ENCODE measurements around the gene ZNF273. TPM values are rescaled to one million over a fixed set of nuclear protein-coding genes. Genes with fewer than 3 reads are reported as not detected.

ZNF273 gene
- polyA plus RNA-seq, 1 donor (not counting 4 experiments of a cell fraction or from before 2014, with no cell fraction given), result 4.7 TPM

- Histone ChIP-seq H3K9me3 (ENCODE audit: control insufficient read depth, low read depth, low read length) (no peaks in the 10 kb centered on the region), H3K4me3 (ENCODE audit: control insufficient read depth in 2 of 3, extremely low read depth in 1 of 3, insufficient read depth in 2 of 3, low read depth in 1 of 3, low read length in 3 of 3) (no peak overlapping the region), H3K9me1 (ENCODE audit: control insufficient read depth, extremely low read depth, insufficient read depth, low read length) (no peaks in the 10 kb centered on the region), H3K27me3 (ENCODE audit: control insufficient read depth, extremely low read depth, insufficient read depth, low read length) (peaks cover 31% of the 10 kb centered on the region), H4K20me1 (ENCODE audit: control insufficient read depth, extremely low read depth, insufficient read depth, low read length) (no peaks in the 10 kb centered on the region), H3K4me1 (ENCODE audit: control insufficient read depth, extremely low read depth, insufficient read depth, low read length) (no peaks in the 10 kb centered on the region), H3K79me2 (ENCODE audit: control insufficient read depth, insufficient read depth, low read length) (no peaks in the 10 kb centered on the region), H2AFZ (ENCODE audit: control insufficient read depth, low read length) (no peak overlapping the region), H3K27ac (ENCODE audit: control insufficient read depth, insufficient read depth, low read length) (no peak overlapping the region), H3K4me2 (ENCODE audit: control insufficient read depth, extremely low read depth, insufficient read depth, low read depth, low read length) (no peak overlapping the region), H3K36me3 (ENCODE audit: control insufficient read depth in 2 of 2, extremely low read depth in 1 of 2, insufficient read depth in 2 of 2, low read length in 2 of 2) (no peaks in the 10 kb centered on the region), H3K9ac (ENCODE audit: control insufficient read depth, extremely low read depth, insufficient read depth, low read length) (no peak overlapping the region)
- TF ChIP-seq CTCF (optimal IDR thresholded peaks at IDR 0.05 in 1 of 3, IDR thresholded peaks at IDR 0.05 in 1 of 3, conservative IDR thresholded peaks at IDR 0.05 in 1 of 3; ENCODE audit: extremely low read depth in 1 of 3, insufficient read depth in 2 of 3, low read length in 3 of 3) (no peak), EZH2 (IDR thresholded peaks at IDR 0.05; ENCODE audit: low read length) (no peak)
- dilution Hi-C loops (cut with MboI; ENCODE audit: extremely low pct_ligation_motif_present, low sequenced_read_pairs), result no loop called here
- FAIRE-seq, result no peak
- DNase-seq (ENCODE audit: low read depth, low spot score), result no peak
Observed at GRCh38 chr7:64945503-64946175, 42.6 kb downstream of the ZNF273 start.

- no peak for FAIRE-seq
- dilution Hi-C loops (cut with MboI; ENCODE audit: extremely low pct_ligation_motif_present, low sequenced_read_pairs), result no loop called here
- peaks cover 31% of the 10 kb centered on the region for H3K27me3 ChIP-seq (ENCODE audit: control insufficient read depth, extremely low read depth, insufficient read depth, low read length)
- TF ChIP-seq EZH2 (IDR thresholded peaks at IDR 0.05; ENCODE audit: low read length), result no peak
- TF ChIP-seq CTCF (optimal IDR thresholded peaks at IDR 0.05 in 1 of 3, IDR thresholded peaks at IDR 0.05 in 1 of 3, conservative IDR thresholded peaks at IDR 0.05 in 1 of 3; ENCODE audit: extremely low read depth in 1 of 3, insufficient read depth in 2 of 3, low read length in 3 of 3), result peak in 1 of 3 experiments; percentile 37
- H3K4me1 ChIP-seq (ENCODE audit: control insufficient read depth, extremely low read depth, insufficient read depth, low read length), result no peaks in the 10 kb centered on the region
- H3K79me2 ChIP-seq (ENCODE audit: control insufficient read depth, insufficient read depth, low read length), result no peaks in the 10 kb centered on the region
- no peak overlapping the region for H3K27ac ChIP-seq (ENCODE audit: control insufficient read depth, insufficient read depth, low read length)
- DNase-seq (ENCODE audit: low read depth, low spot score), result no peak
- no peaks in the 10 kb centered on the region for H3K36me3 ChIP-seq (ENCODE audit: control insufficient read depth in 2 of 2, extremely low read depth in 1 of 2, insufficient read depth in 2 of 2, low read length in 2 of 2)
- no peaks in the 10 kb centered on the region for H3K9me1 ChIP-seq (ENCODE audit: control insufficient read depth, extremely low read depth, insufficient read depth, low read length)
- H3K9me3 ChIP-seq (ENCODE audit: control insufficient read depth, low read depth, low read length), result no peaks in the 10 kb centered on the region
- H3K9ac ChIP-seq (ENCODE audit: control insufficient read depth, extremely low read depth, insufficient read depth, low read length), result no peak overlapping the region
- no peak overlapping the region for H2AFZ ChIP-seq (ENCODE audit: control insufficient read depth, low read length)
- H3K4me2 ChIP-seq (ENCODE audit: control insufficient read depth, extremely low read depth, insufficient read depth, low read depth, low read length), result no peak overlapping the region
- H3K4me3 ChIP-seq (ENCODE audit: control insufficient read depth in 2 of 3, extremely low read depth in 1 of 3, insufficient read depth in 2 of 3, low read depth in 1 of 3, low read length in 3 of 3), result no peak overlapping the region
- H4K20me1 ChIP-seq (ENCODE audit: control insufficient read depth, extremely low read depth, insufficient read depth, low read length), result no peaks in the 10 kb centered on the region
Observed at GRCh38 chr7:64946772-64947171, 43.7 kb downstream of the ZNF273 start.
